Esophagus squamous epithelium (tissue), 4 donors: ENCODE results near the gene NPAS2.

Experiments
- CTCF ChIP-seq, 6 experiments: fragments of 450-650 bp in 4 of 6; fragments of 200-600 bp in 2 of 6; sonication (generic) in 2 of 6; IDR thresholded peaks; one replicate each; pipeline ENCODE4 v1.5.1; 2016 to 2019; ENCODE audit warnings: antibody characterized with exemption in 6 of 6, mild to moderate bottlenecking in 4 of 6, moderate library complexity in 4 of 6
- POLR2A ChIP-seq, 4 donors: fragments of 450-650 bp; IDR thresholded peaks; one replicate each; pipeline ENCODE4 v1.6.1; 2017; ENCODE audit warnings: antibody characterized with exemption in 4 of 4, mild to moderate bottlenecking in 4 of 4, moderate library complexity in 3 of 4

- TF ChIP-seq CTCF (IDR thresholded peaks at IDR 0.05), result no peak
- TF ChIP-seq POLR2A (IDR thresholded peaks at IDR 0.05), result no peak
Observed at GRCh38 chr2:100803334-100803733, 16.6 kb upstream of the NPAS2 start.
